SK-MEL-5 (cell line): ENCODE measurements around the gene LHX6. TPM values are rescaled to one million over a fixed set of nuclear protein-coding genes. Genes with fewer than 3 reads are reported as not detected.

Experiments
- DNase-seq: peaks from one replicate; pipeline ENCODE4 v3.0.0-alpha.2; 2016; ENCODE audit warnings: low read depth, low spot score
- in situ Hi-C: cut with HindIII; loops from 2 replicates; pipeline ENCODE4 v1.10.0; 2016; ENCODE audit warnings: low sequenced_read_pairs, high pct_unique_total_duplicates, low pct_unique_long_range_greater_than_20kb
- total RNA-seq: library from RNA; depleted of rRNA; stranded (reverse); fragments of >200 nt; shearing (Covaris generic); gene quantifications from 2 replicates; pipeline ENCODE4 v1.2.3, GENCODE V29; 2014

Gene LHX6
- total RNA-seq, 1 experiment from 2014 or later = 2.4 TPM

GRCh38 chr9:122219856-122220672, 8.7 kb downstream of the LHX6 start:
- no peak for DNase-seq
- in situ Hi-C loops = no loop called here

- no peak for DNase-seq
- in situ Hi-C loops = no loop called here
Observed at GRCh38 chr9:122218935-122219855, 9.6 kb downstream of the LHX6 start.

- DNase-seq = no peak
- in situ Hi-C loops = no loop called here
Observed at GRCh38 chr9:122218071-122218934, 10.5 kb downstream of the LHX6 start.

- in situ Hi-C loops = no loop called here
- no peak for DNase-seq
Observed at GRCh38 chr9:122217640-122218039, 11.1 kb downstream of the LHX6 start.

- in situ Hi-C loops = no loop called here
- no peak for DNase-seq
Observed at GRCh38 chr9:122216798-122217418, 11.8 kb downstream of the LHX6 start.

- DNase-seq = no peak
- in situ Hi-C loops = no loop called here
Observed at GRCh38 chr9:122216138-122216797, 12.5 kb downstream of the LHX6 start.

GRCh38 chr9:122215663-122216062, 13.1 kb downstream of the LHX6 start:
- DNase-seq = no peak
- in situ Hi-C loops = no loop called here

GRCh38 chr9:122214507-122214906, 14.2 kb downstream of the LHX6 start:
- DNase-seq = no peak
- in situ Hi-C loops = no loop called here

GRCh38 chr9:122213589-122214413, 15.0 kb downstream of the LHX6 start:
- in situ Hi-C loops = no loop called here
- peak; percentile 76 for DNase-seq

DNA sequence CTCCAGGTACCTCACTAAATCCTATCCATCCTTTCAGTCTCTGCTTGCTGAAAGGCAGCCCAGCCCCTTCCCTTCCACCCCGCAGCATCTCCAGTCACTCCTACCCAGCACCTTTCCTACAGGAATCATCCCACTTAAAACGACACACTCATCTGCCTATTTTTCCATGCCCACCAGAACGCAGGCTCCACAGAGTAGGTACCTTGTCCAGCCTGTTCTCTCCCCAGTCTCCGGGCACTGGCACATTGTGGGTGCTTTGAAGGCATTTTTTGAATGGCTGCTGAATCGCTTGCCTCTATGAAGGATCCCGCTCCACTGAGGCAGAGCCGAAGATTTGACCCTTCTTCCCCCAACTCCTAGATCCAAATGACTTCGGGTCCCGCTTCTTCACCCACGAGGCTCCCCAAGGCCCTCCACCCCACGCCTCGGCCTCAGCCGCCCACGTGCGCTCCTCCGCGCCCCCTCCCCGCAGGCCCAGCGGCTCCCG, 15.6 kb downstream of the LHX6 start:
- DNase-seq = no peak
- in situ Hi-C loops = no loop called here

GRCh38 chr9:122212473-122213004, 16.2 kb downstream of the LHX6 start:
- in situ Hi-C loops = no loop called here
- no peak for DNase-seq

GRCh38 chr9:122209451-122209850, 19.3 kb downstream of the LHX6 start:
- in situ Hi-C loops = no loop called here
- DNase-seq = no peak

DNA sequence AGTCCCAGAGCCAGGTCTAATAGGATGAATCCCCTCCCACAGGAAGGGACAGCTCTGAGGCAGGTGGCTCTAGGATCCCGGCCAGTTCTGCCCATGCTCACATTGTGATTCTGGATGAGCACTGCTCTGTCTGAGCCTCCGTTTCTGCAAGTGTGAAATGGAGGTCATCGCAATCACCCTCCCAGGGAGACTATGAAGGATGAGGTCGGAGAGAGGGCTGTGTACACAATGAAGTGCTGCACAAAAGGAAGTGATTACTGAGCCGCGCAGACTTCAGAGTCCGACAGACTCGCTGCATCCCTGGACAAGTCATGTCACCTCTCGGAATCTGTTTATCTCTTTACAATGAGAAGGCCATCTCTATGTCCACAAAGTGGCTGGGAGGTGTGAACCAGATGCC, 21.7 kb downstream of the LHX6 start:
- in situ Hi-C loops = no loop called here
- no peak for DNase-seq

GRCh38 chr9:122206118-122207046, 22.4 kb downstream of the LHX6 start:
- no peak for DNase-seq

DNA sequence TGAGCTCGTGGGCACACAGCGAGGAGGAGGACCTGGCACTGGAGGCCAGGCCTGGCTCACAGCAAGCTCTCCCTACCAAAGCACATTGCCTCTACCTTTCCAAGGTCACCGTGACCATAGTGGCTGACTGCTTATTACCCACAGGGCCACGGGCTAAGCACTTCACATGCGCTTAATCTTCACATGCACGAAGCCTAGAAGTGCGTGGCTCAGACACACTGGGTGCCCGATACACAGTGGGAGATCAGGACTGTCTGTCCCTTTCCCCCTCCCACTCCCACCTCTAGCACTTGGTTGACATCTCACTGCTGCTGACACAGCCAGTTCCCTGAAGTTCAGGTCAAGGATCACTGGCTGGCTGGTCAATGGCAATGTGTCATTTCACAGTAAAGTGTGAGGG, 23.6 kb downstream of the LHX6 start:
- no peak for DNase-seq
- in situ Hi-C loops = no loop called here

More at GRCh38 chr9:122206118-122207046, 22.4 kb downstream of the LHX6 start:
- in situ Hi-C loops = no loop called here
